Epithelial cell of proximal tubule (primary cell): ENCODE results near the gene NEK7. TPM values are rescaled to one million over a fixed set of nuclear protein-coding genes. Genes with fewer than 3 reads are reported as not detected.

Source experiments
- DNase-seq: peaks from one replicate; pipeline ENCODE4 v3.0.0-alpha.2; 2011; ENCODE audit warnings: low read depth
- H3K4me3 ChIP-seq: 2 replicates; pipeline ENCODE4 v1.5.1; 2011; ENCODE audit warnings: low read depth, mild to moderate bottlenecking, low read length
- CTCF ChIP-seq: conservative IDR thresholded peaks from 2 replicates; pipeline ENCODE4 v1.5.1; 2012; ENCODE audit warnings: low read depth, mild to moderate bottlenecking, low read length
- total RNA-seq: library from RNA; depleted of rRNA; stranded (reverse); fragments of >200 nt; gene quantifications from 2 replicates; pipeline ENCODE4 v1.2.3, GENCODE V29; 2015

The NEK7 gene
- total RNA-seq, 1 donor from 2014 or later = 20.5 TPM

GRCh38 chr1:198177546-198177945 is 20.7 kb downstream of the NEK7 start:
- DNase-seq = no peak
- H3K4me3 ChIP-seq = no peak overlapping the region
- no peak for TF ChIP-seq CTCF

GRCh38 chr1:198178615-198179014 is 21.8 kb downstream of the NEK7 start:
- no peak for TF ChIP-seq CTCF
- DNase-seq = no peak
- H3K4me3 ChIP-seq = no peak overlapping the region

- DNase-seq = no peak
- no peak overlapping the region for H3K4me3 ChIP-seq
- no peak for TF ChIP-seq CTCF
Observed at GRCh38 chr1:198179556-198179981, 22.8 kb downstream of the NEK7 start.

GRCh38 chr1:198183605-198184004 is 26.8 kb downstream of the NEK7 start:
- no peak overlapping the region for H3K4me3 ChIP-seq
- no peak for DNase-seq
- TF ChIP-seq CTCF = no peak

- DNase-seq = no peak
- no peak for TF ChIP-seq CTCF
Observed at GRCh38 chr1:198184516-198184915, 27.7 kb downstream of the NEK7 start.

GRCh38 chr1:198185146-198185545 is 28.3 kb downstream of the NEK7 start:
- DNase-seq = no peak

More at GRCh38 chr1:198184516-198184915, 27.7 kb downstream of the NEK7 start:
- no peak overlapping the region for H3K4me3 ChIP-seq

More at GRCh38 chr1:198185146-198185545, 28.3 kb downstream of the NEK7 start:
- TF ChIP-seq CTCF = no peak
- H3K4me3 ChIP-seq = no peak overlapping the region
